ENCODE data around the gene GPN1.
A peak's percentile ranks its signal among the peaks of the same experiment; 100 is the strongest.
"Not testable (repeated sequence)": the region's sequence is repeated elsewhere in the genome, so short reads cannot be mapped to it uniquely, and the experiment has no call there.

Gene GPN1

DNA sequence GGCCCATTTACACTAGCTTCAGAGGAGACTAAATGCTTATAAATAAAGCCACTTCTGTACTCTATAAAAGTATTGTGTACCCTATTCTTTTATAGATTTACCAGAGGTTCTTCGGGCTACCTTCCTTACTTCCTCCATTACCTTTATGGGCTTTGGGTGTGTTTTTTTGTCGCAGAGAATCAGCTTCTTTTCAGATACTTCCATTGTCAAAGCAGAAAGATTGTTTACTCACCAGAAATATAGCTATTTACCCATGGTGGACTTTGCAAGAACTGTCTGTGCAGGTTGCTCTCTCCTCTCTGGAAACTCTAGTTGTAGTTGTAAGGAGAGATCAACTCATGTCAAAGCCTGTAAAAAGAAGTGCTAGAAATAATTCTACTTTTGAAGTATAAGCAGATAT, 14.9 kb upstream of the GPN1 start:
- no peak overlapping the region for H3K4me3 ChIP-seq (ENCODE audit: low read length)
- TF ChIP-seq CTCF (conservative IDR thresholded peaks at IDR 0.05; ENCODE audit: low read depth, low read length) = no peak
- DNase-seq (ENCODE audit: low read depth) = no peak

DNA sequence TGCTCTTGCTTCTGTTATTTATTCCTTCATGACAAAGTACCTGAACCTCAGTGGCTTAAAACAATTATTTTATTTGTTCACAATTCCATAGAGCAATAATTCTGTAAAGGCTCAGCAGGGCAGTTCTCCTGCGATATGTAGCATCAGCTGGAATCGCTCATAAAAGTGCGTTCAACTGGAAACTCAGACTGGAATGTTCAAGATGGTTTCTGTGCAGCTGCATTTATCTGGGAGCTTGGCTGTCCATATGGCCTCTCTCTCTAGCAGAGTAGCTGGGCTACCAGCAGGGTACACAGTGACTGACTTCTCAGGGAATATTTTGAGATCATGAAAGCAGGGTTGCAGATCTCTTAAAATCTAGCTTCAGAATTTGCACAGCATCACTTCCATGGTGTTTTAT, 13.5 kb upstream of the GPN1 start:
- no peak overlapping the region for H3K4me3 ChIP-seq (ENCODE audit: low read length)
- DNase-seq (ENCODE audit: low read depth) = no peak
- no peak for TF ChIP-seq CTCF (conservative IDR thresholded peaks at IDR 0.05; ENCODE audit: low read depth, low read length)

DNA sequence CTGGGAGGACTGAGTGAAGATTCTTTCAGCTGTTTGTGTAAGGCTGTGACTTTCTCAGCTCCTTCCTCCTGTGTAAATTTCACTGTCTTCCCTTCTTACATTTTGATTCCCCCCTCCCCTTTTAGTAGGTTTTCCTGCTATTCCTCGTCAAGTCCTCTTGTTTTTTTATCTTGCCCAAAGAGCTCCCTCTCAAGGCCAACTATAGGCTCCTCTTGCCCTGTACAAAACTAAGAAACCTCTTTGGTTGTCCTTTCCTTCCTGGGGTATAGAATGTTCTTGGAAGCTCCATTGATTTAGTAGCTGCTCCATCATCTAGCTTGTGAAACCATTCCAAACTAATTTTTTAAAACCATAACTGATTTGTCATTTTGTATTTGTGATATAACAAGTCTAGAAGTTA, 7.3 kb upstream of the GPN1 start:
- no peak overlapping the region for H3K4me3 ChIP-seq (ENCODE audit: low read length)
- DNase-seq (ENCODE audit: low read depth) = no peak
- no peak for TF ChIP-seq CTCF (conservative IDR thresholded peaks at IDR 0.05; ENCODE audit: low read depth, low read length)

DNA sequence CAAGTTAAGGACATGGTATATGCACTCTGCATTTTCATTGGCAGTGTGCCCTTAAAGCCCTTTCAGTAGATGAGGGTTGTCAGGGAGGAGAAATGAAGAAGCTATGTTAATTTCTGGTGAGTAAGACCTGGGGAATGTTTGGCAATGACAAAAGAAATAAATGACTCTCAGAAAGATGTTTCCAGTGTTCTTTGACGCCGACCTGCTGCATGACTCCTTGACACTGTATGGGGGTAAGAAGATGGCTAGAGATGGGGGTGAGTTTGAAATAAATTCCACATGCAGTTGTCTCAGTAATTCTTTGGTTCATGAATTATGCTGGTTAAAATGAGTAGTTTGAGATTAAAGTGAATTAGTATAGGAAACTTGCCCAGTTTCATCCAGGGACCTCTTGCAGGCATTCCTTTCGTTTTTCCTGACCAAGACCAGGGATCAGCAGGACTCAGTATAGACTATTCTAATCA, 5.9 kb upstream of the GPN1 start:
- TF ChIP-seq CTCF (conservative IDR thresholded peaks at IDR 0.05; ENCODE audit: low read depth, low read length) = no peak
- no peak for DNase-seq (ENCODE audit: low read depth)
- H3K4me3 ChIP-seq (ENCODE audit: low read length) = no peak overlapping the region

GRCh38 chr2:27624943-27625342, 3.9 kb upstream of the GPN1 start:
- TF ChIP-seq CTCF (conservative IDR thresholded peaks at IDR 0.05; ENCODE audit: low read depth, low read length) = no peak
- no peak overlapping the region for H3K4me3 ChIP-seq (ENCODE audit: low read length)
- no peak for DNase-seq (ENCODE audit: low read depth)

DNA sequence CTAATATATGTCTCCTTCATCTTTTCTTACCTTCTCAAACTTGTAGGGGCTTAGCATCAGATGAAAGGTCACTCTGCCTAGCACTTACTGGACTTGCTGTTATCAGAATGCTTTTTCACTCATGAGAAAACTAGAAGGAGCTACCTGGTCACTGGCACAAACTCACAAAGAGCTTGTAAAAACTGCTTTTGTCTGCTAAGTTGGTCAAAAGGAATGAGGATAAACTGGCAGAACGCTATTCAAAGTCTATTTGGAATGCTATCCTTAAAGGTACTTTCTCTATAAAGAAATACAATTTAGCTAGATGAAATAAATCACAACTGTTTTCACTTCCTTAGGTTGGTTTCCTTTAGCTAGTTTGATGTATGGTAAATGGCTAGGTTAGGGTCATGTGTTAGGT, 2.5 kb upstream of the GPN1 start:
- H3K4me3 ChIP-seq (ENCODE audit: low read length); DNase-seq (ENCODE audit: low read depth): not testable (repeated sequence)

- H3K4me3 ChIP-seq (ENCODE audit: low read length) = not testable (repeated sequence)
- peak; percentile 35 for DNase-seq (ENCODE audit: low read depth)
Measured at GRCh38 chr2:27626921-27627320, 1.9 kb upstream of the GPN1 start.

DNA sequence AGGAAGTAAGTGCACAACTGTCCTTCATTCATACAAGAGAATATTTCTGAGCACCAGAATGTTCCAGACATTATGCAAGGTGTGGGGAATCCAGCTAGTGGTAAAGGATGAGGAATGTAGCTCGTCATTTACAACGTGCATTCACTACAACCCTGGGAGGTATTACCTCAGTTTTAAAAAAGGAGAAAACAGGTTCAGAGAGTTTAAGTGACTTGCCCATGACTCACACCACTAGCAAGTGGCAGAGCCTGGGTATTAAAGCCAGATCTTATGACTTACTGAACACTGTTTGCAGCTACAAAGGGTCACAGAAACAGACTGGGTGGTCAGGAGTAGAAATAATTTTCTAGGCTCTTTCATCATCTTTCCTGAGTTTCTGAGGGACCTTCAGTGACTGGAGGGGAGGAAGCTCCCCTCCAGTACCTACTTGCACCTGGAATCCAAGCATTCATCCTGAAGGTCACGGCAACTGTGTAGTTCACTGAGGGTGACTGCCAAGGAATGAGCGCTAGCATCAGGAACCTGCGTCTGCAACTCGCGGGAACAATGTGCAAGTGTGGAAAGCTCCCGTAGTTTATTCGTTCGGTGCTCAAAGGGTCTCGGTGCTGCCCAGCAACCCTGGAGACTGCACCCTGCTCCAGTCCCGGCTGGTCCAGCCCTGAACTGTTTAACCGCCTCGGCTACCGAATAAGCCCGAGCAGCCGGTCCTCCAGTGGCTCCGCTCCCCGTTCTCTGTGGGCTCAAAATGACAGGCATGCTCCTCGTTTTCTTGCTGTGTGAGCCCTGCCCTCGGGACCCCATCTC, 685 bp upstream of the GPN1 start:
- no peak for TF ChIP-seq CTCF (conservative IDR thresholded peaks at IDR 0.05; ENCODE audit: low read depth, low read length)
- H3K4me3 ChIP-seq (ENCODE audit: low read length) = peak overlapping the region; percentile 99
- DNase-seq (ENCODE audit: low read depth) = peak; percentile 96

GRCh38 chr2:27630257-27630656, 1.4 kb downstream of the GPN1 start:
- DNase-seq (ENCODE audit: low read depth); H3K4me3 ChIP-seq (ENCODE audit: low read length): not testable (repeated sequence)
